Activated CD4-positive, CD25-positive, alpha-beta regulatory T cell treated with anti-CD3 and anti-CD28 coated beads, Interleukin-2, amount 50 U/mL, for 24 hours (primary cell): Measurements from ENCODE around the gene C6orf120.

Experiments used
- ATAC-seq, 2 donors: fragments of 150-1000 bp; cut with Tn5 transposase; one replicate each; pipeline ENCODE4 v1.10.0; 2021; ENCODE audit warnings: mild to moderate bottlenecking in 1 of 2, moderate library complexity in 1 of 2

C6orf120 gene

GRCh38 chr6:169725125-169726048, 23.5 kb downstream of the C6orf120 start:
- ATAC-seq = peak in 1 of 2 donors; percentile 4

DNA sequence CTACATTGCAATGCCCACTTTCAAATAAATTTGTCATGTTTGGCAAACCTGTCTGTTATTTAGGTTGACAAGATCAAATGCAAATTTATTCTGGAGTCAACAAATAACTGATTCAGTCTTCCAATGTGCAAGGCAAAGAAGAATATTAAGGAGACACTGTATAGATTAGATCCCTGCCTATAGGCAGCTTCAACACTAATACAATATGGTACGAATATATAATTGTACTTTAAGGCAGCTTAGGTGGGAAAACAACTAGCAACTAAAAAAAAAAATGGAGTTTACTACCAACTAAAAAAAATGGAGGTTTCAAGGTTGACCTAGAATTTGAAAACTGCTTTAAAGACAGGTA, 24.1 kb downstream of the C6orf120 start:
- no peak for ATAC-seq

GRCh38 chr6:169726963-169727362, 25.0 kb downstream of the C6orf120 start:
- ATAC-seq = no peak

DNA sequence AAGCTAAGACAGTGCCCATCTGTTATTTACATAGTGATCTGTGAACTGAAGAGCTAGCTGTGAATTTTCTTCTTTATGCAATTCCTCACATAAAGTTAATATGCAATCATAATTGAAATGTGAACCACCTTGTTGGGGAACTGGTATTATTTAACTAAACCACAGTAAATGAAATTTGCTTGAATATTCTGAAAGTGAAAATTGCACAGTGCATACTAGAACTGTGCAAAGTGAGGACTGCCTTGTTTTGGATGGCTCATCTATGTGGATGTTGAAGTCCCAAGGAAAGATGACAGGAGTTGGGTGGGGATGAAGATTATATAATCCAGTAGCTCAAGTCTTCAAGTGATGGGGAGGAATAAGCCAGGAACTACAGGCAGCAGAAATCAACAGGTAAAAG, 28.0 kb downstream of the C6orf120 start:
- ATAC-seq = no peak

GRCh38 chr6:169738204-169738975, 36.5 kb downstream of the C6orf120 start:
- no peak for ATAC-seq

- no peak for ATAC-seq
These were observed 37.1 kb downstream of the C6orf120 start for GRCh38 chr6:169738976-169739529.

DNA sequence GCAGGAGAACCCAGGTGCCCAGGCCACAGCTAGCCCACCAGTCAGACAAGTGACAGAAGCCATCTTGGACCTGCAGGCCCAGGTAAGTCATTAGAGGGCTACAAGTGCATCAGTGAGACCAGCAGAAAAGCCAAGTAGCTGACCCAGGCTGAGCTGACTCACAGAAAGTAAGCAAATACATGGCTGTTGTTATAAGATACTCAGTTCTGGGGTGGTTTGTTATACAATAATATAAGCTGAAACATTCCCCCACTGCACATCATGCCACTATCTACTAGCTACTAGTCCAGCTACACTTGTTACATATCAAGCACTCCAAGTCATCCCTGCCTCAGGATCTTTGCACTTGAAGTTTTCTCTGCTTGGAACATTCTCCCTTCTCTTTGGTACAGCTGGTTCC, 39.4 kb downstream of the C6orf120 start:
- no peak for ATAC-seq

DNA sequence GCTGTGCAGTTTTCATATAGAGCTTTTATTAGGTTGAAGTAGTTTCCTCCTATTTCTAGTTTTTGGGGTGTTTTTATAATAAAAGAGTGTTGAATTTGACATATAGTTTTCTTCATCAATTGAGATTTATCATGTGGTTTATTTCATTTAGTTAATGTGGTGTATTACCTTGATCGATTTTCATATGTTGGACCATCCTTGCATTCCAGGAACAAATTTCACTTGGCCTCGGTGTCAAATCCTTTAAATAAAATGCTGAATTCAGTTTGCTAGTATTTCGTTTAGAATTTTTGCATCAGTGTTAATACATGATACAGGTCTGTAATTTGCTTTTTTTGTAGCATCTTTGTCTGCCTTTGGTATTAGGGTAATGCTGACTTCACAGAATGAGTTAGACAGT, 43.5 kb downstream of the C6orf120 start:
- ATAC-seq = no peak

GRCh38 chr6:169746556-169746955, 44.6 kb downstream of the C6orf120 start:
- ATAC-seq = no peak

DNA sequence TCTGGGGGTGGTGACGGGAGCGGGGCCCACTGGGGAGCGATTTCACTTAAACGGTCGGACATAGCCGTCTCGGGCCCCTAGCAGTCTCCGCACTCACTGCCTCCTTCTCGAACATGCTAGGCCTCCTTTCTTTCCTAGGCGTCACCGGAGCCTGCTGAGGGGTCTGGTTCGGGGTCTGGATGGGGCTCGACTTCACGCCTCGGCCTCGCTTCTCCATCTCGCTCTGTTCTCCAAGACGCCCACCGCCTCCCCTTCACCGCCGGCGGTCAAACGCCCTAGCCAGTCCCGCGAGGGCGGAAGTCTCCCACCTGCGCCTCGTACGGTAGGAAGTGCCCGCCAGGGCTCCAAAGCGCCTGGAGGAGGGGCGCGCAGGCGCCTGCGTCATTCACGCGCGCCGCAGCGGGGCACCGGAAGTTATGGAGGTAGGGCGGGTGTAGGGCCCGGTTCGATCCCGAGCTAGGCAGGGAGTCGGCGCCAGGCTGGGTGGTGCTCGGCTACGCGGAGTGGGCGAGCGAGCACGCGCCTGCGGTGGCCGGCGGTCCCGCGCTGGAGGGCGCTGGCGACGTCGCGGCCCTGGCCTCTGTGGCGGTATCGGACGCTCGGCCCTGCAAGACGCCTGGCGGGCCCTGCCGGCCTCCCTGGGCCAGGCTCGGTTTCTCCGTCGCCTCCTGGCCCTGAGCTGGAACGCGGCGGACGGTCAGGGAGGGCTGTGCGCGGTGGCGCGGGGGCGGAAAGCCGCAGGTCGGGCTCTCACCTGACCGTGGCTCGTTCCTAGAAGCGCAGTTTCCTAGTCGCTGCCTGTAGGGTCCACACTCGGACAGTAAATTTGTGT, 49.5 kb downstream of the C6orf120 start, which contains the start of the genes DYNLT2 and ERMARD:
TSS of gene DYNLT2 (minus strand) at position 331 of the 832 bp plus-strand sequence. CDS start at position 217, 114 bp downstream.
TSS of gene ERMARD (plus strand) at position 381 of the 832 bp plus-strand sequence. CDS start at position 417, 36 bp downstream.
- ATAC-seq = peak; percentile 98

- no peak for ATAC-seq
These were observed 50.2 kb downstream of the C6orf120 start for GRCh38 chr6:169752074-169752623.
